HG03103 (cell line): Measurements from ENCODE around the gene SEMA3B.
A peak's percentile ranks its signal among the peaks of the same experiment; 100 is the strongest.

Experiments used
- ATAC-seq: cut with Tn5 transposase; IDR thresholded peaks from one replicate; pipeline ENCODE4 v1.9.1; 2021; ENCODE audit warnings: low read depth; ENCODE audit not compliant: unreplicated experiment

The SEMA3B gene

GRCh38 chr3:50289130-50289529 lies 20.2 kb downstream of the SEMA3B start:
- no peak for ATAC-seq

- ATAC-seq = no peak
Measured at GRCh38 chr3:50290161-50290641, 21.3 kb downstream of the SEMA3B start.

GRCh38 chr3:50292159-50293078 lies 23.5 kb downstream of the SEMA3B start, which contains the start of gene IFRD2:
Gene IFRD2, minus strand, starts transcription at chr3:50292429. Its CDS starts 155 bp downstream, at chr3:50292274.
- peak; percentile 92 for ATAC-seq

DNA sequence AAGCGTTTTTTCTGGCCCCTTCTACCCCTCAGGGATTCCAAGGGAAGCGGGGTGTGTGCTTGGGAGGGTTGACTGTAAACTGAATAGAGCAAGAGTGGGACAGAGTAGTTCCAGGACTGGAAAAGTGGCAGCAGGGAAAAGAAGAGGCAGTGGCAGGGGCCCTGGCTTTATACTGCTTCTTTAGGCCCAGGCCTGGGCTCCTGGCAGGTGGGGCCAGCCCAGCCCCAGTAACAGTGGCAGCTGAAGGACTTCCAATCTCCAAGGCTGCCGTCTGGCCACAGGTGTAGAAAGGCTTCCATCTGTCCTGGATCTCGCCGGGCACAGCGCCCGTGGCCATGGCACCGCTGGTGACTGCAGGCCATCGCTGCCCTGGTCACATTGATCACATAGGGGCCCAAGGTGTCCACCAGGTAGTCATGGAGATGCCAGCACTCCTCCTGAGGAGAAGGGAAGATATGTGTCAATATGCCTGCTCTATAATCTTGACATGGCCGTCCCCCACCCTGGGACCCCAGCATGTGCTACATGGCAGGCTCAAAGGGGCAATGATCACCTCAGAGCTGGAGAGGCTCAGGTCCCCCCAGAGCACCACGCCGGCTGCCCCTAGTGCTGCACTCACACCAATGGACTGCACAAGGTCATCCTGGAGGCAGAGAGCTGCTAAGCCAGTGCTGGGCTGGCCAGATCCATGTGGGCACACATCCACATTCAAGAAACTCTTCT lies 24.3 kb downstream of the SEMA3B start:
- ATAC-seq = no peak

DNA sequence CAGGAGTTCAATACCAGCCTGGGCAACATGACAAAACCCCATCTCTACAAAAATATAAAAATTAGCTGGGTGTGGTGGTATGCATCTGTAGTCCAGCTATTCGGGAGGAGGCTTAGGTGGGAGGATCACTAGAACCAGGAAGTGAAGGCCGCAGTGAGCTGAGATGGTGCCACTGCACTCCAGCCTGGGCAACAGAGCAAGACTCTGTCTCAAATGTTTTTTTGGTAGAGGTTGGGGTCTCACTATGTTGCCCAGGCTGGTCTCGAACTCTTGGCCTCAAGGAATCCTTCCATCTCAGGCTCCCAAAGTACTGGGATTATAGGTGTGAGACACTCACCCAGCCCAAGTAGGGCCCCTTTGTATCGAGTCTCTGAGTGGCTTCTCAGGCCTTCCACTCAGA lies 25.1 kb downstream of the SEMA3B start:
- no peak for ATAC-seq

DNA sequence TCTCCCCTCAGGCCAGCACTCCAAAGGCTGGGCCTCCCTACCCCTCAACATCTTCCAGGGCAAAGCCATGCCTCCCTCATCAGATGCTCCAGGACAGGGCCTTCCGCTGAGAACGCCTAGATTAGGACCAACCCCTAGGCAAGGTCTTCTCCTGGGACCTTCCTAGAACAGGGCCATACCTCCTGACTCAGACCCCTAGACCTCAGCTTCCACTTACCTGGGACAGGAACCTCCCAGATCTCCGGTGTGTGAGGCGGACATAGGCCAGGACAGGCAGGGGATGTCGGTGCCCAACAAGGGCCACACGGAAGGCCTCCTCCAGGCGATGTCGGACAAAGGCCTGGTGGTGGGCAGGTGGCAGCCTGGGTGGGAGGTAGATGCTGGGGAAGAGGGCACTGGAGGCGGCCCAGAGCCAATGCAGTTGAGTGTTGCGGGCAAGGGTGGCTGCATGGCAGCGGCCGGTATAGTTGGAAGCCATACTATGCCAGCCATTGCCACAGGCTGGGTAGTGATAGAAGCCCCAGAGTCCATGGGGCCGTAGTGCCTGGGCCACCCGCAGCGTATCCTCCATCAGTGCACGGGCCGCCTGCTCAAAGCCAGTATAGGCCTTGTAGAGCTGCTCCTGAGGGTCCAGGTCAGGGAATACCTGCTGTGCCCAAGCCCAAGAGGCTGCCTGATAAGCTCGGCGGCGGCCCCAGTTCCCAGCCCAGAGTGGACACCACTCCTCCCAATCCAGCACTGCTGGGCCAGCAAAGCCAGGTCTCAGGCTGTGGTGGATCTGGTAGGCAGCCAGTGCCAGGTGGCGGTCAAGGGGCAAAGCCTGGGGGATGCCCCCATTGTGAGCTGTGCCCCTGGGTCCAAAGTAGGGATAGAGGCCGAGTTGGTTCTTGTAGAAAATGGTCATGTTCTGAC lies 25.8 kb downstream of the SEMA3B start:
- ATAC-seq = no peak

DNA sequence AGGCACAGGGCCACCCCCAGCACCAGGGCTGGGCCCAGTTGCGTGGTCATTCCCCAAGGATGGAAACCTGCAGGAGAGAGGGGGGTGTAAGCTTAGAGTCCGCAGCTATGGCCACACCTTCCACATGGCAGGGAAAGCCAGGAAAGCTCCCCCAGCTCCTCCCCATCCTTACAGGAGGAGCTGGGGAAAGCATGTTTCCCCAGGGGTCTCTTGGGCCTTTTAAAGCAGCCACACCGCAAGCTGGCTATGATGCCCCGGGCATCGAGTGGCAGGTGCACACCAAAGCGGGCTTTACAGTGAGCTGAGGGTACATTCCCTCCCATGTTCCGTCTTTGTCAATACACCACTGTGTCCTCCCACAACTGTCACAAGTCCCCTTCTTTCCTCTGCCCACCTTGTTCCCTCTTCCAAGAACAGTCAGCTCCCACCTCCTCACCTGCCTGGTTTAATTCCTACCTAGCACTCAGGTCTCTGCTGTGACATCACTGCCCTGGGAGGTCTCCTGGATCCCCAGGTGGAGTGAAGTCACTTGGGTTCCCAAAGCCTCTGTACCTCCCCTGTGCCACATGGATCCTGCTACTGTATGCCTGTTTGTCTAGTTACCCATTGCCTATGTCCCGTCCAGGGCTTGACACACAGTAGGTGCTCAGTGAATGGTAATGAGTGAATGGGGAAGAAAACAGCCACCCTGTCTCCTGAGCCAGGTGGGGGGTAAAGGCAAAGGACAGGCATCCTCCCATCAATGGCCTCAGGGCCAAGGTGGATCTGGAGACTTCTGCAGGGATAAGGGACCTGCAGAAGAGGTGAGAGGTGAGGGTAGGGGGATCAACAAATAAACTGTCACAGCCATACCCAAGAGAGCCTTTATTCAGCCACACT lies 26.8 kb downstream of the SEMA3B start:
- ATAC-seq = no peak

DNA sequence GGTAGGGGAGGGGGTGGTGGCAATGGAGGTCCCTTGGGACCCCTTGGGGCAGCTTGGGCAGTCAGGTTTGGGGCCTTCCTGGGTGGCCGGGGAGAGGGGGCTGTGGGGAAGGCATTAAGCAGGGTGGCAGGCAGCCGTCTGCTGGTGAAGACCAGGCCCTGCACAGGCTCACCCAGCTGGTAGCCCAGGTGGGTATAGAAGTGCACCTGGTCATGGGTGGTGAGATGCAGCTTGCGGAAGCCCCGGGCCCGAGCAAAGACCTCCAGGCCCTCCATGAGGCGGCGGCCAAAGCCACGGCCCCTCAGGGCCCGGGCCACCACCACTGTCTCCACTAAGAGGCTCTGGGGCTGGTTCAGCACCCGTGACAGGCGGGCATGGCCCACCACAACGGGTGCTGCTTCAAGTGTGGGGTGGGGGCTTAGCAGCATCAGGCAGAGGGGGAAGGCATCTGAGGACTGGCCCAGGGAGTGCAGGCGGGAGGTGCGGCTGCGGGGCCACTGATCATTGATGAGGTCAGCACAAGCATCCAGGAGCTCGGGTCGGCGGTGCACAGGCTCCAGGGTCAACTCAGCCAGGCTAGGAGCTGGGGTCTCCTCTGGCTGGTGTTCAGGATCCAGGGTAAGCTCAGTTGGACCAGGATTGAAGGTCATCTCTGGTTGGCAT lies 27.9 kb downstream of the SEMA3B start:
- no peak for ATAC-seq

GRCh38 chr3:50297384-50297775 lies 28.4 kb downstream of the SEMA3B start:
- ATAC-seq = no peak

DNA sequence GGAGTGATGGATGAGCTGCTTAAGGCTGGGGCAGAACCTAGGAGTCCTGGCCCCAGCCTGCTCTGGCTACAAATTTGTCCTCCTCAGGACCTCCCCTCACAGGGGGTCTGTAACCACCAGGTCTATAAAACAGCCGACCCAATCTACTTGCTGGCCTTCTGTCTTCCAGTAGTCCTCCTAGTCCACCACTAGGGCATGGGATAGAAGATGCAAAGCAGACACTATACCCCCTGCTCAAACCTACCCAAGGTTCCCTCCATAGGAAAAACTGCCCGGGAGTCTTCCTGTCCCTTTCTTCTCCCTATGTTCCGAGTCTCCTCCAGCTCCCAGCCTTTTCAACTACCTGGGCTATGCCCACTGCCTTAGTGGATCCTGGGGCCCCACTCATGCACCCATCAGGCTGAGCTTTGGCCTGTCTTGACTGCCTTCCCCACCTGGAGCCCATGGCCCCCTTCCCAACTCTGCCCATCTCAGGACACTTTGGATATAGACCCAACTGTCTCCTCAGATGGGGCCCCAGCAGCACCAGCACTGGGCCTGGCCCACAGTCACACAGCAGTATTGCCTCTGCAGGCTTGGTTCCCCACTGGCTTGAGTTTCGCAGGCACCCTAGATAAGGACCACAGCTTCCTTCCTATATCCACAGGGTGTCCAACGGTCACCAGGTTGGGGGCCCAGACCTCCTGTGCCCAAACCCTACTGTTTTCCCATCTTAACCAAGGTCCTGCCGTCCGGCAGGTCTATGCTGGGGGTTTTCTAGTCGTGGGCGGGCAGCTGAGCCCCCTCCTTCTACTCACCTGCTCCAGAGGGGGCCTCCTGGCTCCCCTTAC lies 29.2 kb downstream of the SEMA3B start:
- no peak for ATAC-seq

DNA sequence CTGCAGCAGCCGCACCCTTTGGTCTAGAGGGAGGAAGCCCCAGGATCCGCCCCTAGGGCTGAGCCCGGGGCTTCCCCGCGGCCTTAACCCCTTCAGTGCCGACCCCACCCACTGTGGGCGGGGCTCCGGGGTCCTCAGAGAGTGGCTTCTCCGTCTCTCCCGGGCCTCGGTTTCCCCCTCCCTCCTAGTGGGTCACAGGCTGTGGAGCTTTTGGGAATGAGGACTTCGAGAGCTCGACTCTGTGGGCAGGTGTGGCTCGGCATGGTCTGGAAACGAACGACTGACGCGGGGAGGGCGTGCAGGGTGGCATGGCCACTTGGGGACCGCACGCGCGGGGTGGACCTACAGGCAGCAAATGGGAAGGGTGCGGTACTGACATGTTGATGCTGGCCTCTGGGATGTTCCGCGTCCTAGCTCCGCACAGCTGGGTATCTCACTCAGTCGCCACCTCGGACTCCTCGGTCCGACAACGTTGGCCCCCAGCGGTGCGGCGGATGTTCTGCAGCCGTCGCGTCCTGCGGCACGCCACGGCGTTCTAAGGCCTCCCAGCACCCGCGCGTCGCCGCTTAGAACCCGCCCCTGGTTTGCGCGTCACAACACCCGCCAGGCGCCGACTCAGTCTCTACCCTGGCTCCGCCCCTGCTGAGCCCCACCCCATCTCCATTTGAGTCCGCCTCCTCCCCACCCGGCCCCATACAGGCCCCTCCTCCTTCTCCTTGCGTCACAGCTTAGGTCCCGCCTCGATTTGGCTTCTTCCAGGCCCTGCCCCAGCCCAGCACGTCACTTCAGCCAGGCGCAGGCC lies 30.1 kb downstream of the SEMA3B start, which contains the start of the genes HYAL3 and NAA80:
HYAL3 (minus strand) TSS at position 570 of the 802 bp plus-strand sequence. CDS start 3,803 bp downstream, outside the sequence.
NAA80 (minus strand) TSS at position 570 of the 802 bp plus-strand sequence. CDS start 1,942 bp downstream, outside the sequence.
- peak; percentile 73 for ATAC-seq

DNA sequence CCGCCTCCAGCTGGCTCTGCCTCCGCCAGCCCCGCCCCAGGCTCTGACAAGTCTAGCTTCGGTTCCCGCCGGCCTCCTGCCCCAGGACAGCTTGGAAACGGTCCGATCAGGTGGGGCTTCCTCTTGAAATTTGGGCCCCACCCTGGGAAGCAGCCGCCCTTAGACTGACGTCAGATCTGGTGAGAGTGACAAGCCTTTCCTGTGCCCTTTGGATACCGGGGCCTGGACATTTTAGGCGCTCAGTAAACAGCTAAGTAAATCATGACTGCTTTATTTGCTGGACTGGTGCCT lies 30.6 kb downstream of the SEMA3B start:
- no peak for ATAC-seq

DNA sequence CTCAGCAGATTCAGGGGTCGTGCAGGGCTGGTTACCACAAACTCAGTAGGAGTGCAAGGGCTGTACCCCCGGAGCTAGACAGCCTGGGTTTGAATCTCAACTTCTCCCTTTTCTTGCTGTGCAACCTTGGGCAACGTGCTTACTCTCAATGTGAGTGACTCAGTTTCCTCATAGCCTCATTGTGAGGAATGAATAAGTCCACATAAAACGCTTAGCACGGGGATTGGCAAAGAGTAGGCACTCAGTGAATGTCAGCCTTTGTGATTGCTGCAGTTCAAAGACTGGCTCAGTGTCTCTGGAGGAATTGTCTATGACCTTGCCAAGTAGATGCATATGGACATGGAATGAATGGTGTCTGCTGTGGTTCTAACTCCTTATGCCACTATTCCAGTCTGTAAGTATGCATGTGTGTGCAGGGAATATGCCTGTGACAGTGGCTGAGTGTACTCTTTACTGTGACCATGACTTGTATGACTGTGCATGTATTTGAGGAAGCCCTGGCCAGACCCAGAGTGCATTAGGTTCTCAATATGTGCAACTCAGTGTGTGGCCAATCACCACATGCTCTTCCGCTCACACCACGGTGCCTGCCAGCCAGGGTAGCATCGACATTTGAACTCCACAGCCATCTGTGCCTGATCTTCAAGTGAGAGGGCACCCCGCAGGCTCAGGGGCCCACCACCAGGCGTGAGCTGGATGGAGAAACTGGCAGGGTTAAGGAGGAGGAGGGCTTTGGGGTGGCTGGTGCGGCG lies 31.2 kb downstream of the SEMA3B start:
- no peak for ATAC-seq

DNA sequence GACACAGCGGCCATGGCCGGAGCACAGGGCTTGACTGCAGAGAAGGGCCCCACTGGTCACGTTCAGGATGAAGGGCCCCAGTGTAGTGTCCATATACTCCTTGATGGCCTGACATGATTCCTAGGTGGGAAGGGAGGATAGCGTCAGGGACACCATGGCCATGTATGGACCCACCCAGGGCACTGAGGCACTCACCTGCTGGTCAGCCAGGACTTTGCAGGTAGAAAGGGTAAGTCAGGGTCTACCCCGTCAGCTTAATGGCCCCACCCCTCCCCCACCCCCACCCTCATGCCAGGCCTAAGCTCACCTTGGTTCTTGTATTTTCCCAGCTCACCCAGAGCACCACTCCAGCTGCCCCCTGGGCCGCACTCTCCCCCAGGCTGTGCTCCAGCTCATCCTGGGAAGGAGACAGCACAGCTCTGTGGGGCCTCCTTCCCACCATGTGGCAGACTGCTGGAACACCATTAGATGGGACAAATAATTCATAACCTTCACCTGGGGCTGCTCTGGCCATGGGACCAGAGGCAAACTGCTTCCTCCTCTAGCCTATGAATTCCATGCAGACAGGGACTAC lies 31.8 kb downstream of the SEMA3B start:
- no peak for ATAC-seq

- no peak for ATAC-seq
Measured at GRCh38 chr3:50302095-50303012, 33.4 kb downstream of the SEMA3B start.
